NB4 (cell line): ENCODE data around the gene CLMN.

ENCODE experiments used
- CTCF ChIP-seq: IDR thresholded peaks from one replicate; pipeline ENCODE4 v1.5.1; 2012; ENCODE audit warnings: low read depth, low read length
- MAX ChIP-seq: IDR thresholded peaks from 2 replicates; pipeline ENCODE4 v1.6.1; 2011; ENCODE audit warnings: low read depth, low read length
- POLR2A ChIP-seq: IDR thresholded peaks from 2 replicates; pipeline ENCODE4 v1.6.1; 2011; ENCODE audit warnings: mild to moderate bottlenecking; ENCODE audit not compliant: insufficient read length; ENCODE audit errors: extremely low read depth

GRCh38 chr14:95322651-95323050 is 2.9 kb upstream of the CLMN start:
- TF ChIP-seq CTCF, result no peak
- TF ChIP-seq MAX, result no peak
- no peak for TF ChIP-seq POLR2A
